Measurements from ENCODE around the gene LST1. TPM values are rescaled to one million over a fixed set of nuclear protein-coding genes. Genes with fewer than 3 reads are reported as not detected.
A peak's percentile ranks its signal among the peaks of the same experiment; 100 is the strongest.
"Not testable (repeated sequence)": the region's sequence is repeated elsewhere in the genome, so short reads cannot be mapped to it uniquely, and the experiment has no call there.

The LST1 gene
- total RNA-seq, 3 donors from 2014 or later, result 4.8 to 7.9 (median 7.0) TPM

DNA sequence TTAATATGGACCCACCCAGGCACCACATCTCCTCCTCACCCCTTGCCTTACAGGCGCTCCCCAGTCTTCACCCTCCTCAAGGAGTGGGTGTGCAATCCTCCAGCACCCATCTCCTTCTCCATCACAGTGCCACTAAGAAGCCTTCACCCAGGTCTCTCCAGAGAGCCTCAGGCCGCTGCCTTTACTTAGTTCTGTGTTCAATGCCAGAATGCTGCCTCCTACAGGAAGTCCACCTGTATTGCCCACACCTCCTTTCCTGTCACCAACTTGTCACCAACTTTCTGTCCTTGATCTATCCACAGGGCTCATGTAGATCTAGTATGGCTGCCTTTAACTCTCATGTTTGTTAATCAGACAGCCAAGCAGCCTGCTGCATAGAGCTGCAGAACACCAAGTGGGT is 586 bp upstream of the LST1 start:
- H3K36me3 Mint-ChIP-seq (ENCODE audit: insufficient read depth), result peaks cover 10% of the 10 kb centered on the region
- no peaks in the 10 kb centered on the region for H3K27me3 Mint-ChIP-seq (ENCODE audit: low read depth)
- H3K4me3 Mint-ChIP-seq, result peak overlapping the region; percentile 47
- ATAC-seq, result no peak
- H3K9me3 Mint-ChIP-seq, result no peaks in the 10 kb centered on the region
- peaks cover 77% of the 10 kb centered on the region for H3K4me1 Mint-ChIP-seq (ENCODE audit: low read depth)
- no peak for DNase-seq

DNA sequence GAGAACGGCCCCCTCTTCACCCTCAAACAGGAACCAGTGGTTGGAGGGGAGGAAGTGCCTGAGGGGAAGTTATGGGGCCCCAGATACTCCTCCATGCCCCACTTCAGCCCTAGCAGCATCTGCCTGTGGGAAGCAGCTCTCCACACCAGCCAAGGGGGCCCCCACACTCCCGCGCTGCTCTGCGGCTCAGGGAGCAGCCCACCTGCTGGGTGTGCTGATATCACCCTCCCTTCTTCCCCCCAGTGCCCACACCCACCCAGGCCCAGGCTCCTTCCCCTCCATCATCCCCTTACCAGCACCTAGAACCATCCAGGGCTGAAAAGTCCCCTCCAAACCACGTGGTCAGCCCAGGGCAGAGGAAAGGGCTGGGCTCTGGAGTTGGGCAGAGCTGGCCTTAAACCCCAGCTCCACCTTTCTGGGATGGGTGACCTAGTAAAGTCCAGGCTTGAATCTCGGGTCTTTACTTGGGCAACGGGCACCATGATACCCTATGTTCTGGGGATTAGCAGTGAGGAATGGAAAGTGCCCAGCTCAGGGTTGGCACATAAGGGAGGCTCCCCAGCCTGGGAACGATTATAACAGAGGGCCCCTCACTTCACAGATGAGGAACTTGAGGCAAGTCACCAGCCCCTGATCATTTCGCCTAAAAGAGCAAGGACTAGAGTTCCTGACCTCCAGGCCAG is 663 bp downstream of the LST1 start:
- Mint-ChIP-seq H3K4me3 (peak overlapping the region; percentile 74), H3K27me3 (ENCODE audit: low read depth) (no peaks in the 10 kb centered on the region), H3K4me1 (ENCODE audit: low read depth) (peaks cover 76% of the 10 kb centered on the region), H3K9me3 (no peaks in the 10 kb centered on the region), H3K36me3 (ENCODE audit: insufficient read depth) (peaks cover 7% of the 10 kb centered on the region)
- DNase-seq (no peak), ATAC-seq (peak in 1 of 2 donors; percentile 16)

DNA sequence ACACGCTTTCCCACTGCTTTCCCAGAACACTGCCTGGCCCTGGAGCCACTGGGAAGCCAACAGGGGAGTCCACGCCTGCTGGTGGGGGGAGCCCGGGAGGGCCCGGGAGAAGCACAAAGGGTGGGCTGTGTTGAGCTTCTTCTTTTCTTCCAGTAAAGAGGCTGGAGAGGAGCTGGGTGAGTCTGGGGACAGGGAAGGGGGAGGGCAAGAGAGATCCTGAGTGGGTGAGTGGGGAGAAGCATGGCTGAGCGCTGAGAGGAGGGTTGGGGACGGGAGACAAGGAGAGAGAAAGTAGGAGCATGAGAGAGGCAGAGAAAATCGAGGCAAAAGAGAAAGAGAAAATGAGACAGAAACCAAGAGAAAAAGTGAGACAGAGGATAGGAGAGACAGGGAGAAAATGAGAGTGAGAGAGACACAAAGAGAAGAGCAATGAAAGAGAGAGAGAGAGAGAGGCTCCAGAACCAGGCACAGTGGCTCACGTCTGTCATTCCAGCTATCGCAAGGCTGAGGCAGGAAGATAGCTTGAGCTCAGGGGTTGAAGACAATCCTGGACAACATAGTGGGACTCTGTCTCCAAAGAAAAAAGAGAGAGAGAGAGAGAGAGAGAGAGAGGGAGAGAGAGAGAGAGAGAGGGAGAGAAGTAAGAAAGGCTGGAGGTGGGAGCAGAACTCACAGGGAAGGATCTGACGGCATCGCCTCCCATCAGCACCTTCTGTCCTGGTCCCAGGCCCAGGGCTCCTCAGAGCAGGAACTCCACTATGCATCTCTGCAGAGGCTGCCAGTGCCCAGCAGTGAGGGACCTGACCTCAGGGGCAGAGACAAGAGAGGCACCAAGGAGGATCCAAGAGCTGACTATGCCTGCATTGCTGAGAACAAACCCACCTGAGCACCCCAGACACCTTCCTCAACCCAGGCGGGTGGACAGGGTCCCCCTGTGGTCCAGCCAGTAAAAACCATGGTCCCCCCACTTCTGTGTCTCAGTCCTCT is 2.0 kb downstream of the LST1 start:
- Mint-ChIP-seq H3K9me3 (no peaks in the 10 kb centered on the region), H3K27me3 (ENCODE audit: low read depth) (no peaks in the 10 kb centered on the region), H3K4me3 (peak overlapping the region; percentile 80), H3K4me1 (ENCODE audit: low read depth) (peaks cover 73% of the 10 kb centered on the region), H3K36me3 (ENCODE audit: insufficient read depth) (peaks cover 5% of the 10 kb centered on the region)
- DNase-seq (no peak), ATAC-seq (peak; percentile 61 to 67)

DNA sequence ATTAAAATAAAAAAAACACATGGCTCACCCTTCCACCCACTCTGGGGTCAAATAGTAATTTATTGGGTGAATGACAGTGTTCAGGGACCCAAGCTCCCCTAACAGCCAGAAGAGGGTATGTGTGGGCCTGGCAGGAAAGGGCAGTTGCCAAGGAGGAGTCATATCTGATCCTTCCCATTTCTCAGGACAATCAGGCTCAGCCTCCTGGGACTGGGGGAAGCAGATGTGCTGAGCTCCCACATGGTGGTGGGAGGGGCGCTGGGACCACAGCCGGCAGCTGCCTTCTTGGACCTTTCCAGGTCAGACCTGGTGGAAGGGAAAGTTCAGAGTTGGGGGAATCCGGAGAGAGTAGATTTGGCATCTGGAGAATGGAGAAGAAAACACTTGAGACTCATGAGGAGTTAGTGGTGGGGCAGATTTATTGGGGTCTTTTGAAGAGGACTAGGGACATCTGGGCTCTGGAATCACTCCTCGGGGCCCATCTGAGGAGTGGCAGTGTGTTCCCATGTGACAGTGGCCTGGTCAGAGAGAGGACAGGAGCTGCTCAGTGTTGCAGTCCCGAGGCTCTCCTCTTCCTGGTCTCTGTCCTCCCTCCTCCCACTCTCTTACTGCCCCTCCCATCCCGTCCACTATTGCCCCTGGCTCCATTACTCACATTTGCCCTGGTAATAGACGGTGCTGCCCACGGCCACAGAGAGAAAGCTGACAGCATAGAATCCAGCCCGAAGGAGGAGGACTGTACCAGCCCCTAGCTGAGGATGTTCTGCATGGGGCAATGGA is 3.0 kb downstream of the LST1 start:
- no peaks in the 10 kb centered on the region for H3K9me3 Mint-ChIP-seq
- peaks cover 5% of the 10 kb centered on the region for H3K36me3 Mint-ChIP-seq (ENCODE audit: insufficient read depth)
- H3K4me1 Mint-ChIP-seq (ENCODE audit: low read depth), result peaks cover 72% of the 10 kb centered on the region
- peak overlapping the region; percentile 31 for H3K4me3 Mint-ChIP-seq
- H3K27me3 Mint-ChIP-seq (ENCODE audit: low read depth), result no peaks in the 10 kb centered on the region
- ATAC-seq (no peak), DNase-seq (no peak)

DNA sequence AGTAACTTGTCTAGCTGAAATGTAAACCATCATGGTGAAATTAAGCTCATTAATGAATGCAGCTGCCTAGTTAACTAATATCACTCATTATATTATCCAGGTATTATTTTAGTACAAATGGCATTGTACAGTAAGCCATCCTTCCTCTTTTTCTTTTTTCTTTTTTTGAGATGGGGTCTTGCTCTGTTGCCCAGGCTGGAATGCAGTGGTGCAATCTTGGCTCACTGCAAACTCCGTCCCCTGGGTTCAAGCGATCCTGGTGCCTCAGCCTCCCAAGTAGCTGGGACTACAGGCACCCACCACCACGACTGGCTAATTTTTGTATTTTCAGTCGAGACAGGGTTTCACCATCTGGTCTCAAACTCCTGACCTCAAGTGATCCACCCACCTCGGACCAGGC is 4.6 kb downstream of the LST1 start:
- H3K36me3 Mint-ChIP-seq (ENCODE audit: insufficient read depth); DNase-seq; ATAC-seq; H3K27me3 Mint-ChIP-seq (ENCODE audit: low read depth); H3K9me3 Mint-ChIP-seq; H3K4me3 Mint-ChIP-seq: not testable (repeated sequence)
- H3K4me1 Mint-ChIP-seq (ENCODE audit: low read depth), result peaks cover 62% of the 10 kb centered on the region

DNA sequence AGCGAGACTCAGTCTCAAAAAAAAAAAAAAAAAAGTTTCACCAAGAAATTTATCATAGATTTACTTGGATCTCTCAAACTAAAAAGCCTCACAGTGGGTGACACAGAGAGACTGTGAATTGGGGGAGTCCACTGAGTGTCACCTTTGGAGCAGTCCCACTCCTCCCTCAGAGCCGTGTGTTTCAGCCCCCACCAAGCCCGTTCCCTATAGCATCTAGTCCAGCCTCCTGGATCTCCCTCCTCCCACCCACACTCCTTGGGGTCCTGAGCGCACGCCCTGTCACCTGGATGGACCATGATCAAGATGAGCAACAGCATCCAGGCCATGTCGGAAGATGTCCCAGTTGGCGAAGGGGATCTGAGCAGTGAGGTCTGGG is 6.3 kb downstream of the LST1 start:
- DNase-seq (no peak), ATAC-seq (peak in 1 of 2 donors; percentile 11)
- peak overlapping the region; percentile 63 for H3K4me3 Mint-ChIP-seq
- H3K4me1 Mint-ChIP-seq (ENCODE audit: low read depth), result peaks cover 59% of the 10 kb centered on the region
- peaks cover 5% of the 10 kb centered on the region for H3K36me3 Mint-ChIP-seq (ENCODE audit: insufficient read depth)
- H3K9me3 Mint-ChIP-seq, result no peaks in the 10 kb centered on the region
- H3K27me3 Mint-ChIP-seq (ENCODE audit: low read depth), result no peaks in the 10 kb centered on the region

DNA sequence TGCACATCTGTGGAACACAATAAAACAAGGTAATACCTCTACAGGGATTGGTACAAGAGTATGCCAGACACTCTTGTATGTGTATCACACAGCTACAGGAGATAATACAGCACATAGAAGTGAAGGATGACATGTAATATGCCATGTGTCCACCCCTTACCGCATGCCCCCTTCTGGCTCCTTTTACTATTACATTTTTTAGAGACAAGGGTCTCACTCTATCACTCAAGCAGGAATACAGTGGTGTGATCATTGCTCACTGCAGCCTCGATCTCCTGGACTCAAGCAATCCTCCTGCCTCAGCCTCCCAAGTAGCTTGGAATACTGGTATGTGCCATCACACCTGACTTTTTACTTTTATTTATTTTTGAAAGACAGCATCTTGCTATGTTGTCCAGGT is 10.9 kb downstream of the LST1 start:
- peak; percentile 38 for DNase-seq
- Mint-ChIP-seq H3K4me1 (ENCODE audit: low read depth) (peaks cover 46% of the 10 kb centered on the region), H3K4me3 (no peak overlapping the region), H3K9me3 (no peaks in the 10 kb centered on the region), H3K36me3 (ENCODE audit: insufficient read depth) (no peaks in the 10 kb centered on the region), H3K27me3 (ENCODE audit: low read depth) (no peaks in the 10 kb centered on the region)
- ATAC-seq, result peak; percentile 75 to 81

DNA sequence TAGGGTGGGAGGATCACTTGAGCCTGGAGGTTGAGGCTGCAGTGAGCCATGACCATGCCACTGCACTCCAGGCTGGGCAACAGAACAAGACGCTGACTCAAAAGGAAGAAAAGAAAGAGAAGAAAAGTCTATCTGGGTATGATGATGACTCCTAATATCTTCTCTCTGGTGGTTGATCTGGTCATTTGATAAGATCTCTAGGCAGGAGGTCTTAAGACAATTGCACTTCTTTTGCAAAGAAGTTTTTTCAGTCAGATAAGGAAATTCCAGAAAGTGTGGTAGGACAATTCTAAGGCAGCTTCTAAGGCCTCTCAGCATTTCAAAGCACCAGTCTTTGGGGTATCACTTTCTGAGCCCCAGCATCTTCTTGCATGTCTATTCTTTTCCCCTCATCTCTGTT is 21.2 kb downstream of the LST1 start:
- H3K4me1 Mint-ChIP-seq (ENCODE audit: low read depth), result no peaks in the 10 kb centered on the region
- ATAC-seq, result no peak
- H3K36me3 Mint-ChIP-seq (ENCODE audit: insufficient read depth), result no peaks in the 10 kb centered on the region
- no peaks in the 10 kb centered on the region for H3K27me3 Mint-ChIP-seq (ENCODE audit: low read depth)
- no peak for DNase-seq
- no peaks in the 10 kb centered on the region for H3K9me3 Mint-ChIP-seq
- no peak overlapping the region for H3K4me3 Mint-ChIP-seq

DNA sequence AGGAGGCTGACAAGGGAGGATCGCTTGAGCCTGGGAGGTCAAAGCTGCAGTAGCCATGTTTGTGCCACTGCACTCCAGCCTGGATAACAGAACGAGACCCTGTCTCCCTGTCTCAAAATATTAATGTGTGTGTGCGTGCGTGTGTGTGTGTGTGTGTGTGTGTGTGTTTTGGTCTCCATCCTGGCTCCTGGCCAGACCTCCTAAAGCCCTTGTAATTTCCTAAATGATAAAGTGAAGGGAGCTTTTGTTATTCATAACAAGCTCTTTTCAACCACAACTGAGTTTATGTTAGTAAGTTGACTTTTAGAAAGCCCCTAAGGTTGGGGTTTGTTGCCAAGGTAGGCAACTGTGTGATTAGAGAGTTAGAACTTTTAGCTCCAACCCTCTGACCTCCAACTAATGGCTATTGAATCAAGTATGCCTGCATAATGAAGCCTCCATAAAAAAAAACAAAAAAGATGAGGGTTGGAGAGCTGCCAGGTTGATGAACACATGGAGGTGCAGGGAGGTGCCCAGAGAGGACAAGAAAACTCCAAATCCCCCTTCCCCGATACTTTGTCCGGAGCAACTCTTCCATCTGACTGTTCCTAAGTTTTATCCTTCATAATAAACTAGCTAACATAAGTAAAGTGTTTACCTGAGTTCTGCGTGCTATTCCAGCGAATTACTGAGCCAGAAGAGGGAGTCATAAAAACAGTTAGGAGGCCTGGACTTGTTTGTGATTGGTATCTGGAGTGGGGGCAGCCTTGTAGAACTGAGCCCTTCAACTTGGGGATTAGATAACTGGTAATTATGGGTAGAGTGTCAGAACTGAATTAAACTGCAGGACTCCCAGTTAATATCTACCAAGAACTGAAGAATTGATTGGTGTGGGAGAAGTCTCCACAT is 23.7 kb downstream of the LST1 start:
- peaks cover 5% of the 10 kb centered on the region for H3K4me1 Mint-ChIP-seq (ENCODE audit: low read depth)
- no peaks in the 10 kb centered on the region for H3K27me3 Mint-ChIP-seq (ENCODE audit: low read depth)
- H3K9me3 Mint-ChIP-seq, result no peaks in the 10 kb centered on the region
- ATAC-seq, result no peak
- DNase-seq, result no peak
- no peaks in the 10 kb centered on the region for H3K36me3 Mint-ChIP-seq (ENCODE audit: insufficient read depth)
- no peak overlapping the region for H3K4me3 Mint-ChIP-seq

DNA sequence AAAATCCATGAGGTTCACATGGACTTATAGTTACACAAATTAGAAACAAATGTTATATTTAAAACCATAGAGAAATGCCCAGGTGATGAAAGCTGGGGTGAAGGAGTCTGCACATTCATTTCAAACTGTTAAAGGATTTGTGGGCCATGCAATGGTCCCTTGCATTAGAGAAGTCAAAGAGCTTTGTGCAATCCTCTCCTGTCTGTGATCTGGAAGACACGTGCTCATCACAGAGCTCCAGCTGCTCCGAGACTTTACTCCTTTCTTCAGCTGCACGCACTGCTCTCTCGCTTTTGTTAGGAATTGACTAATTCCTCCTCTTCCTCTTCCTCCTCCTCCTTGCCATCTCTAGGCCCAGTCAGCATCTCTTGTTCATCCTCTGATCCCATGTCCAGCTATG is 24.9 kb downstream of the LST1 start:
- no peak for ATAC-seq

DNA sequence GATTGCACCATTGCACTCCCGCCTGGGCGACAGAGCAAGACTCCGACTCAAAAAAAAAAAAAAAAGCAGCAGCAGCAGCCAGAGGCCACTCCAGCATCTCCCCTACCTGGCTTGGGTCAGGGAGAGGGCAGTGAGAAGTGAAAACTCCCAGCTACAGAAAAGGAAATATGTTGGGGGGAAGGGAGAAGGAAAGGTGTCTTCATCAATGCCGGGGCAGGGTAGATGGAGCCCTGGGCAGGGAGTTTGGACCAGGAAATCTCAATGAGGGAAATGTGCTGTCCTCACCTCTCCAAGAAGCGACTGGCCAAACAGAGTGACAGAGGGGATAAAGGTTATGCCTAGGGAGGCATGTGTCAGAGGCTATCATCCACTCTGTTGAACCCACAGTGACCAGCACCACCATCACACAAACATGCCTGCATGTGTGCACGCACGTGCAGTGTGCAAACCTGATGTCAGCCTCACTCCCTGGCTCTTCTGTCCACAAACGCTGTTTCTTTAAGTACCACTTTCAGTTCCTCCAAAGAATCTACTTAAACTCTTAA is 28.1 kb downstream of the LST1 start:
- no peaks in the 10 kb centered on the region for H3K27me3 Mint-ChIP-seq (ENCODE audit: low read depth)
- no peaks in the 10 kb centered on the region for H3K36me3 Mint-ChIP-seq (ENCODE audit: insufficient read depth)
- no peak overlapping the region for H3K4me3 Mint-ChIP-seq
- DNase-seq, result no peak
- peaks cover 28% of the 10 kb centered on the region for H3K4me1 Mint-ChIP-seq (ENCODE audit: low read depth)
- ATAC-seq, result no peak
- no peaks in the 10 kb centered on the region for H3K9me3 Mint-ChIP-seq

More for the DNA sequence above, 24.9 kb downstream of the LST1 start:
- no peaks in the 10 kb centered on the region for H3K36me3 Mint-ChIP-seq (ENCODE audit: insufficient read depth)
- no peaks in the 10 kb centered on the region for H3K9me3 Mint-ChIP-seq
- no peaks in the 10 kb centered on the region for H3K27me3 Mint-ChIP-seq (ENCODE audit: low read depth)
- H3K4me1 Mint-ChIP-seq (ENCODE audit: low read depth), result peaks cover 17% of the 10 kb centered on the region
- no peak for DNase-seq
- no peak overlapping the region for H3K4me3 Mint-ChIP-seq

DNA sequence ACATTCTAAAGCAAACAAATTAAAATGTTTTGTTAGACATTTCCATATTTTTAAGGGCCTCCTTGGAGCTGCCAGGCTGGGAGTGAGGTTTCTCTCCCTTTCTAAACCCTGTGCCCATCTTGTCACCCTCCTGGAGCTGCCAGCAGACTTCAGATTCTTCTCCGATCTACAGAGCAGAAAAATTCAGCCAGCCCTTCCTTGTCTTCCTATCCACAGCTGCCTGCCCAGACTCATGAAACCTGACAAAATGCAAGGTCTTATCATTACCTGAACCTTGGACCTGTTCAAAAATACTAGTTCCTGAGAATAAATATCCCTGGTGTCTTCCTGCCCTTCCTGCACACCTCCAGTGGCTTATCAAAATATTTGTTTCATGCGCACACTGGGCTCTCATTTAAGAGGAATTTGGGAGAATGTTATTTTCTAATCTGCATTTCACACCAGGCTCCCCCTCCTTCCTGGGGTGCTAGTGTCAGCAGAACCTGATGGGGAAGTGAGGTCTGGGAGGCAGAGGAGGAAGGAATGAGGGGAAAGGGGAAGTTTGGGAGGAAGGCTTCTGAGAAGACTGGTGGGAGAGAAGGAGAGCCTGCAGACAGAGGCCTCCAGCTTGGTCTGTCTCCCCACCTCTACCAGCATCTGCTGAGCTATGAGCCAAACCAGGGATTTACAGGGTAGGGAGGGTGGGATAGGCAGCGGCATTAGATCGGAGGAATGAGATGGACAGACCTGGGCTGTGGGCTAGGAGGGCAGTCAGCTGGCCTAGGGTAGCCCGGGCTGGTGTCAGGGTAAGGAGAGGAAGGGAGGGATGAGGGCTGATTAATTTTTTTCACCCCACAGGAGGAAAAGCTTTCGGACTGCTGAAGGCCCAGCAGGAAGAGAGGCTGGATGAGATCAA is 28.9 kb downstream of the LST1 start, which contains the start of gene AIF1:
Gene AIF1, plus strand, starts transcription at position 551 of the 895 bp plus-strand sequence. Its CDS starts 96 bp downstream, at position 647.
- Mint-ChIP-seq H3K4me1 (ENCODE audit: low read depth) (peaks cover 31% of the 10 kb centered on the region), H3K4me3 (peak within 1 kb of the TSS; percentile 72), H3K36me3 (ENCODE audit: insufficient read depth) (no peaks in the 10 kb centered on the region), H3K27me3 (ENCODE audit: low read depth) (no peaks in the 10 kb centered on the region), H3K9me3 (no peaks in the 10 kb centered on the region)
- no peak for ATAC-seq
- DNase-seq, result no peak
